ENCODE results near the gene CARD9. TPM values are rescaled to one million over a fixed set of nuclear protein-coding genes. Genes with fewer than 3 reads are reported as not detected.

CARD9 gene
- total and polyA plus RNA-seq, 2 of the 8 experiments (the other 6 are each of a cell fraction or from before 2014, with no cell fraction given), result 0.15 to 1.1 TPM

GRCh38 chr9:136403915-136404800 is 30.7 kb upstream of the CARD9 start (continued):
- TF ChIP-seq, protein P1, sequence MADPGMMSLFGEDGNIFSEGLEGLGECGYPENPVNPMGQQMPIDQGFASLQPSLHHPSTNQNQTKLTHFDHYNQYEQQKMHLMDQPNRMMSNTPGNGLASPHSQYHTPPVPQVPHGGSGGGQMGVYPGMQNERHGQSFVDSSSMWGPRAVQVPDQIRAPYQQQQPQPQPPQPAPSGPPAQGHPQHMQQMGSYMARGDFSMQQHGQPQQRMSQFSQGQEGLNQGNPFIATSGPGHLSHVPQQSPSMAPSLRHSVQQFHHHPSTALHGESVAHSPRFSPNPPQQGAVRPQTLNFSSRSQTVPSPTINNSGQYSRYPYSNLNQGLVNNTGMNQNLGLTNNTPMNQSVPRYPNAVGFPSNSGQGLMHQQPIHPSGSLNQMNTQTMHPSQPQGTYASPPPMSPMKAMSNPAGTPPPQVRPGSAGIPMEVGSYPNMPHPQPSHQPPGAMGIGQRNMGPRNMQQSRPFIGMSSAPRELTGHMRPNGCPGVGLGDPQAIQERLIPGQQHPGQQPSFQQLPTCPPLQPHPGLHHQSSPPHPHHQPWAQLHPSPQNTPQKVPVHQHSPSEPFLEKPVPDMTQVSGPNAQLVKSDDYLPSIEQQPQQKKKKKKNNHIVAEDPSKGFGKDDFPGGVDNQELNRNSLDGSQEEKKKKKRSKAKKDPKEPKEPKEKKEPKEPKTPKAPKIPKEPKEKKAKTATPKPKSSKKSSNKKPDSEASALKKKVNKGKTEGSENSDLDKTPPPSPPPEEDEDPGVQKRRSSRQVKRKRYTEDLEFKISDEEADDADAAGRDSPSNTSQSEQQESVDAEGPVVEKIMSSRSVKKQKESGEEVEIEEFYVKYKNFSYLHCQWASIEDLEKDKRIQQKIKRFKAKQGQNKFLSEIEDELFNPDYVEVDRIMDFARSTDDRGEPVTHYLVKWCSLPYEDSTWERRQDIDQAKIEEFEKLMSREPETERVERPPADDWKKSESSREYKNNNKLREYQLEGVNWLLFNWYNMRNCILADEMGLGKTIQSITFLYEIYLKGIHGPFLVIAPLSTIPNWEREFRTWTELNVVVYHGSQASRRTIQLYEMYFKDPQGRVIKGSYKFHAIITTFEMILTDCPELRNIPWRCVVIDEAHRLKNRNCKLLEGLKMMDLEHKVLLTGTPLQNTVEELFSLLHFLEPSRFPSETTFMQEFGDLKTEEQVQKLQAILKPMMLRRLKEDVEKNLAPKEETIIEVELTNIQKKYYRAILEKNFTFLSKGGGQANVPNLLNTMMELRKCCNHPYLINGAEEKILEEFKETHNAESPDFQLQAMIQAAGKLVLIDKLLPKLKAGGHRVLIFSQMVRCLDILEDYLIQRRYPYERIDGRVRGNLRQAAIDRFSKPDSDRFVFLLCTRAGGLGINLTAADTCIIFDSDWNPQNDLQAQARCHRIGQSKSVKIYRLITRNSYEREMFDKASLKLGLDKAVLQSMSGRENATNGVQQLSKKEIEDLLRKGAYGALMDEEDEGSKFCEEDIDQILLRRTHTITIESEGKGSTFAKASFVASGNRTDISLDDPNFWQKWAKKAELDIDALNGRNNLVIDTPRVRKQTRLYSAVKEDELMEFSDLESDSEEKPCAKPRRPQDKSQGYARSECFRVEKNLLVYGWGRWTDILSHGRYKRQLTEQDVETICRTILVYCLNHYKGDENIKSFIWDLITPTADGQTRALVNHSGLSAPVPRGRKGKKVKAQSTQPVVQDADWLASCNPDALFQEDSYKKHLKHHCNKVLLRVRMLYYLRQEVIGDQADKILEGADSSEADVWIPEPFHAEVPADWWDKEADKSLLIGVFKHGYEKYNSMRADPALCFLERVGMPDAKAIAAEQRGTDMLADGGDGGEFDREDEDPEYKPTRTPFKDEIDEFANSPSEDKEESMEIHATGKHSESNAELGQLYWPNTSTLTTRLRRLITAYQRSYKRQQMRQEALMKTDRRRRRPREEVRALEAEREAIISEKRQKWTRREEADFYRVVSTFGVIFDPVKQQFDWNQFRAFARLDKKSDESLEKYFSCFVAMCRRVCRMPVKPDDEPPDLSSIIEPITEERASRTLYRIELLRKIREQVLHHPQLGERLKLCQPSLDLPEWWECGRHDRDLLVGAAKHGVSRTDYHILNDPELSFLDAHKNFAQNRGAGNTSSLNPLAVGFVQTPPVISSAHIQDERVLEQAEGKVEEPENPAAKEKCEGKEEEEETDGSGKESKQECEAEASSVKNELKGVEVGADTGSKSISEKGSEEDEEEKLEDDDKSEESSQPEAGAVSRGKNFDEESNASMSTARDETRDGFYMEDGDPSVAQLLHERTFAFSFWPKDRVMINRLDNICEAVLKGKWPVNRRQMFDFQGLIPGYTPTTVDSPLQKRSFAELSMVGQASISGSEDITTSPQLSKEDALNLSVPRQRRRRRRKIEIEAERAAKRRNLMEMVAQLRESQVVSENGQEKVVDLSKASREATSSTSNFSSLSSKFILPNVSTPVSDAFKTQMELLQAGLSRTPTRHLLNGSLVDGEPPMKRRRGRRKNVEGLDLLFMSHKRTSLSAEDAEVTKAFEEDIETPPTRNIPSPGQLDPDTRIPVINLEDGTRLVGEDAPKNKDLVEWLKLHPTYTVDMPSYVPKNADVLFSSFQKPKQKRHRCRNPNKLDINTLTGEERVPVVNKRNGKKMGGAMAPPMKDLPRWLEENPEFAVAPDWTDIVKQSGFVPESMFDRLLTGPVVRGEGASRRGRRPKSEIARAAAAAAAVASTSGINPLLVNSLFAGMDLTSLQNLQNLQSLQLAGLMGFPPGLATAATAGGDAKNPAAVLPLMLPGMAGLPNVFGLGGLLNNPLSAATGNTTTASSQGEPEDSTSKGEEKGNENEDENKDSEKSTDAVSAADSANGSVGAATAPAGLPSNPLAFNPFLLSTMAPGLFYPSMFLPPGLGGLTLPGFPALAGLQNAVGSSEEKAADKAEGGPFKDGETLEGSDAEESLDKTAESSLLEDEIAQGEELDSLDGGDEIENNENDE (IDR thresholded peaks at IDR 0.05; ENCODE audit: insufficient replicate concordance, low read length), result no peak
- TF ChIP-seq, protein P2, sequence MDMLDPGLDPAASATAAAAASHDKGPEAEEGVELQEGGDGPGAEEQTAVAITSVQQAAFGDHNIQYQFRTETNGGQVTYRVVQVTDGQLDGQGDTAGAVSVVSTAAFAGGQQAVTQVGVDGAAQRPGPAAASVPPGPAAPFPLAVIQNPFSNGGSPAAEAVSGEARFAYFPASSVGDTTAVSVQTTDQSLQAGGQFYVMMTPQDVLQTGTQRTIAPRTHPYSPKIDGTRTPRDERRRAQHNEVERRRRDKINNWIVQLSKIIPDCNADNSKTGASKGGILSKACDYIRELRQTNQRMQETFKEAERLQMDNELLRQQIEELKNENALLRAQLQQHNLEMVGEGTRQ (IDR thresholded peaks at IDR 0.05; ENCODE audit: low read length), result no peak
- TF ChIP-seq SP2 (IDR thresholded peaks at IDR 0.05; ENCODE audit: low read length) (no peak), TAF7 (optimal IDR thresholded peaks at IDR 0.05; ENCODE audit: borderline replicate concordance, low read depth, low read length) (no peak), CTBP2 (IDR thresholded peaks at IDR 0.05; ENCODE audit: borderline replicate concordance, insufficient read depth, insufficient read length, low read length) (no peak)
- TF ChIP-seq, protein P3, sequence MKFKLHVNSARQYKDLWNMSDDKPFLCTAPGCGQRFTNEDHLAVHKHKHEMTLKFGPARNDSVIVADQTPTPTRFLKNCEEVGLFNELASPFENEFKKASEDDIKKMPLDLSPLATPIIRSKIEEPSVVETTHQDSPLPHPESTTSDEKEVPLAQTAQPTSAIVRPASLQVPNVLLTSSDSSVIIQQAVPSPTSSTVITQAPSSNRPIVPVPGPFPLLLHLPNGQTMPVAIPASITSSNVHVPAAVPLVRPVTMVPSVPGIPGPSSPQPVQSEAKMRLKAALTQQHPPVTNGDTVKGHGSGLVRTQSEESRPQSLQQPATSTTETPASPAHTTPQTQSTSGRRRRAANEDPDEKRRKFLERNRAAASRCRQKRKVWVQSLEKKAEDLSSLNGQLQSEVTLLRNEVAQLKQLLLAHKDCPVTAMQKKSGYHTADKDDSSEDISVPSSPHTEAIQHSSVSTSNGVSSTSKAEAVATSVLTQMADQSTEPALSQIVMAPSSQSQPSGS (IDR thresholded peaks at IDR 0.05; ENCODE audit: low read length), result no peak
